Fibroblast of villous mesenchyme (primary cell): ENCODE data around the gene FRMPD2. TPM values are rescaled to one million over a fixed set of nuclear protein-coding genes. Genes with fewer than 3 reads are reported as not detected.

Experiments used
- DNase-seq: peaks from one replicate; pipeline ENCODE4 v3.0.0-alpha.2; 2010; ENCODE audit warnings: low read depth
- H3K4me3 ChIP-seq: 2 replicates; pipeline ENCODE4 v1.5.1; 2011; ENCODE audit warnings: low read depth, mild to moderate bottlenecking, low read length
- CTCF ChIP-seq: IDR thresholded peaks from 2 replicates; pipeline ENCODE4 v1.5.1; 2012; ENCODE audit warnings: low read depth, mild to moderate bottlenecking, low read length; ENCODE audit not compliant: insufficient read depth
- total RNA-seq: library from RNA; depleted of rRNA; stranded (reverse); fragments of >200 nt; gene quantifications from 2 replicates; pipeline ENCODE4 v1.2.3, GENCODE V29; 2012

The FRMPD2 gene
- total RNA-seq, 1 donor = under 0.01 TPM

- H3K4me3 ChIP-seq = no peak overlapping the region
- no peak for DNase-seq
- TF ChIP-seq CTCF = no peak
Measured at GRCh38 chr10:48241332-48241731, 33.2 kb downstream of the FRMPD2 start.

- TF ChIP-seq CTCF = no peak
- H3K4me3 ChIP-seq = no peak overlapping the region
- no peak for DNase-seq
Measured at GRCh38 chr10:48240196-48240595, 34.3 kb downstream of the FRMPD2 start.

GRCh38 chr10:48239618-48240017 lies 34.9 kb downstream of the FRMPD2 start:
- no peak overlapping the region for H3K4me3 ChIP-seq
- no peak for DNase-seq
- no peak for TF ChIP-seq CTCF

GRCh38 chr10:48238826-48239520 lies 35.5 kb downstream of the FRMPD2 start:
- TF ChIP-seq CTCF = no peak
- DNase-seq = no peak
- H3K4me3 ChIP-seq = no peak overlapping the region

- no peak overlapping the region for H3K4me3 ChIP-seq
- no peak for TF ChIP-seq CTCF
- DNase-seq = no peak
Measured at GRCh38 chr10:48237259-48238250, 36.9 kb downstream of the FRMPD2 start.

GRCh38 chr10:48236199-48236621 lies 38.3 kb downstream of the FRMPD2 start:
- DNase-seq = no peak
- no peak overlapping the region for H3K4me3 ChIP-seq
- no peak for TF ChIP-seq CTCF
